Midbrain (tissue), 1 donor: ENCODE results near the gene ODC1.
A peak's percentile ranks its signal among the peaks of the same experiment; 100 is the strongest.

ENCODE experiments used
- DNase-seq: peaks from one replicate; lab custom pipeline; 2025; lab: John Stamatoyannopoulos, UW

Gene ODC1

GRCh38 chr2:10400568-10400977 is 47.6 kb downstream of the ODC1 start:
- DNase-seq: peak; percentile 8

- DNase-seq: no peak
These were observed 48.1 kb downstream of the ODC1 start for GRCh38 chr2:10400002-10400401.

- DNase-seq: no peak
These were observed 48.8 kb downstream of the ODC1 start for GRCh38 chr2:10399358-10399757.

- DNase-seq: no peak
These were observed 49.6 kb downstream of the ODC1 start for GRCh38 chr2:10398496-10398895.

- DNase-seq: no peak
These were observed 50.2 kb downstream of the ODC1 start for GRCh38 chr2:10397878-10398277.

- no peak for DNase-seq
These were observed 50.7 kb downstream of the ODC1 start for GRCh38 chr2:10397297-10397875.

- DNase-seq: no peak
These were observed 51.7 kb downstream of the ODC1 start for GRCh38 chr2:10396464-10396863.

GRCh38 chr2:10395893-10396292 is 52.2 kb downstream of the ODC1 start:
- DNase-seq: no peak

GRCh38 chr2:10393640-10393982 is 54.5 kb downstream of the ODC1 start:
- DNase-seq: no peak

GRCh38 chr2:10392951-10393639 is 55.0 kb downstream of the ODC1 start:
- DNase-seq: no peak

GRCh38 chr2:10392548-10392947 is 55.6 kb downstream of the ODC1 start:
- DNase-seq: no peak

GRCh38 chr2:10392100-10392499 is 56.0 kb downstream of the ODC1 start:
- DNase-seq: no peak

- DNase-seq: no peak
These were observed 57.7 kb downstream of the ODC1 start for GRCh38 chr2:10390369-10390801.
